Activated CD8-positive, alpha-beta memory T cell treated with anti-CD3 and anti-CD28 coated beads, Interleukin-2, amount 10 ng/mL, durations not matched to agents 7 days and 5 days (primary cell): ENCODE results near the gene ELN. TPM values are rescaled to one million over a fixed set of nuclear protein-coding genes. Genes with fewer than 3 reads are reported as not detected.

Source experiments
- ATAC-seq: fragments of 150-1000 bp; cut with Tn5 transposase; one replicate; pipeline ENCODE4 v1.10.0; 2021; ENCODE audit warnings: moderate library complexity
- CTCF ChIA-PET: fragments of 350-600 bp; sonication (Branson Sonifier 250); formaldehyde crosslinking; loops from one replicate; lab custom pipeline; 2021; ENCODE audit warnings: antibody characterized with exemption; lab: Charles Lee
- DNase-seq: peaks from one replicate; pipeline ENCODE4 v3.0.0-alpha.2; 2020
- H3K27ac Mint-ChIP-seq: one replicate; pipeline ENCODE4 v1.8.0; 2021; ENCODE audit warnings: mild to moderate bottlenecking, mixed read lengths
- H3K27me3 Mint-ChIP-seq: one replicate; pipeline ENCODE4 v1.8.0; 2021; ENCODE audit warnings: mixed read lengths
- H3K36me3 Mint-ChIP-seq: one replicate; pipeline ENCODE4 v1.8.0; 2021; ENCODE audit warnings: mild to moderate bottlenecking, mixed read lengths
- H3K4me1 Mint-ChIP-seq: one replicate; pipeline ENCODE4 v1.8.0; 2021; ENCODE audit warnings: mixed read lengths
- H3K4me3 Mint-ChIP-seq: one replicate; pipeline ENCODE4 v1.8.0; 2021; ENCODE audit warnings: mild to moderate bottlenecking, moderate library complexity, mixed read lengths
- H3K9me3 Mint-ChIP-seq: one replicate; pipeline ENCODE4 v1.8.0; 2022; ENCODE audit warnings: low read depth, mixed read lengths
- total RNA-seq, 2 experiments: library from RNA; stranded (reverse); gene quantifications; one replicate each; pipeline ENCODE4 v1.2.3, GENCODE V29; 2021

Gene ELN
- total RNA-seq, 2 experiments from 2014 or later, result not detected

- H3K9me3 Mint-ChIP-seq, result no peaks in the 10 kb centered on the region
- H3K36me3 Mint-ChIP-seq, result no peaks in the 10 kb centered on the region
- no peak for ATAC-seq
- DNase-seq, result no peak
- CTCF ChIA-PET, result interaction anchor here (2.7 kb wide), 1 partner anchor 11 kb away, joined by 15 read pairs; no protein-coding TSS in a partner anchor
- H3K4me3 Mint-ChIP-seq, result no peak overlapping the region
- H3K27ac Mint-ChIP-seq, result no peak overlapping the region
- peaks cover 6% of the 10 kb centered on the region for H3K4me1 Mint-ChIP-seq
- H3K27me3 Mint-ChIP-seq, result peaks cover 10% of the 10 kb centered on the region
Measured at GRCh38 chr7:74057216-74057925, 29.4 kb downstream of the ELN start.

- DNase-seq (no peak), ATAC-seq (no peak)
- CTCF ChIA-PET, result interaction anchor here (2.7 kb wide), 1 partner anchor 10 kb away, joined by 15 read pairs; no protein-coding TSS in a partner anchor
- Mint-ChIP-seq H3K27me3 (peaks cover 10% of the 10 kb centered on the region), H3K4me3 (no peak overlapping the region), H3K27ac (no peak overlapping the region), H3K4me1 (peaks cover 9% of the 10 kb centered on the region), H3K36me3 (no peaks in the 10 kb centered on the region), H3K9me3 (no peaks in the 10 kb centered on the region)
Measured at GRCh38 chr7:74057987-74058386, 30.0 kb downstream of the ELN start.

GRCh38 chr7:74058486-74058885 is 30.5 kb downstream of the ELN start:
- H3K27me3 Mint-ChIP-seq, result peaks cover 10% of the 10 kb centered on the region
- no peak for ATAC-seq
- H3K27ac Mint-ChIP-seq, result no peak overlapping the region
- H3K4me1 Mint-ChIP-seq, result peaks cover 9% of the 10 kb centered on the region
- H3K9me3 Mint-ChIP-seq, result no peaks in the 10 kb centered on the region
- no peak for DNase-seq
- H3K36me3 Mint-ChIP-seq, result no peaks in the 10 kb centered on the region
- CTCF ChIA-PET, result interaction anchor here (1.4 to 2.7 kb wide), 2 partner anchors 10 to 148 kb away, joined by 4 to 15 read pairs; no protein-coding TSS in a partner anchor
- no peak overlapping the region for H3K4me3 Mint-ChIP-seq

DNA sequence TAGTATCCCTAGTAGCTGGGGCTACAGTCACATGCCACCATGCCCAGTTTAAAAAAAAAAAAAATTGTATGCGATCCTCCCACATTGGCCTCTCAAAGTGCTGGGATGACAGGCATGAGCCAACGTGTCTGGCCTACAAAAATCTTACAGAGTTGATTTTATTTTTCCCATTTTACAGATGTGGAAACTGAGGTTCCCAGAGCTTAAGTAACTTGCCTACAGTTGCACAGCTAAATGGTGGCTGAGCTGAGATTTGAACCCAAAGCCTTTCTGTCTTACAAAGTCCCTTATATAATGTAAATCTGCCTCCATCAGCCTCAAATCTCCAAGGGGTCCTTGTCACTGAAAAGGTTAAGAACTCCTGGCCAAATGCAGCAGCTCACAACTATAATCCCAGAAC is 31.1 kb downstream of the ELN start:
- CTCF ChIA-PET, result interaction anchor here (1.4 to 2.7 kb wide), 2 partner anchors 9 to 148 kb away, joined by 4 to 15 read pairs; no protein-coding TSS in a partner anchor
- Mint-ChIP-seq H3K27me3 (peaks cover 10% of the 10 kb centered on the region), H3K4me3 (no peak overlapping the region), H3K9me3 (no peaks in the 10 kb centered on the region), H3K4me1 (peaks cover 9% of the 10 kb centered on the region), H3K27ac (no peak overlapping the region), H3K36me3 (no peaks in the 10 kb centered on the region)
- no peak for ATAC-seq
- DNase-seq, result no peak

GRCh38 chr7:74059681-74060588 is 32.0 kb downstream of the ELN start:
- ATAC-seq (no peak), DNase-seq (no peak)
- Mint-ChIP-seq H3K36me3 (no peaks in the 10 kb centered on the region), H3K4me3 (no peak overlapping the region), H3K27me3 (peaks cover 10% of the 10 kb centered on the region), H3K9me3 (no peaks in the 10 kb centered on the region), H3K4me1 (peaks cover 9% of the 10 kb centered on the region), H3K27ac (no peak overlapping the region)
- CTCF ChIA-PET, result interaction anchor here (1.4 to 2.7 kb wide), 3 partner anchors 8 to 334 kb away, joined by 4 to 15 read pairs (median 4); no protein-coding TSS in a partner anchor

GRCh38 chr7:74061840-74062539 is 34.0 kb downstream of the ELN start:
- Mint-ChIP-seq H3K36me3 (no peaks in the 10 kb centered on the region), H3K4me3 (peak overlapping the region; percentile 19), H3K9me3 (no peaks in the 10 kb centered on the region), H3K4me1 (peaks cover 9% of the 10 kb centered on the region), H3K27me3 (peaks cover 10% of the 10 kb centered on the region), H3K27ac (peak overlapping the region; percentile 89)
- peak; percentile 92 for DNase-seq
- CTCF ChIA-PET, result interaction anchor here (1.3 kb wide), 1 partner anchor 35 kb away, joined by 3 read pairs; no protein-coding TSS in a partner anchor
- ATAC-seq, result peak; percentile 99

DNA sequence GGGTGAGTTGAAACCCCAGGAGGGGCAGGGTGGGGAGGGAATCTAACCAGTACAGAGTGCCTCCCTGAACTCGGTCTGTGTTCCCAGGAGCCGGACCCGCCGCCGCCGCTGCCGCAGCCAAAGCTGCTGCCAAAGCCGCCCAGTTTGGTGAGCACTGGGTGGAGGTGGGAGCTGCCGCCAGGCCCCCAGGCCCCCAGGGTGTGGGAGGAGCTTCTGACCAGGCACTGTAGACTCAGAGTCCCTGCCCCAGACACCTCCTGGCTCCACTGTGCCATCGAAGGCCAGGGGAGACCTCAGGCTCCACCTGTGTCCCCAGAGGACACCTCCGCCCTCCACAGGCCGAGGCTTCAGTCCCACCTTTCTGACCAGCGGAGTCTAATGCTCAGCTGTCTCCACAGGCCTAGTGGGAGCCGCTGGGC is 35.3 kb downstream of the ELN start:
- no peaks in the 10 kb centered on the region for H3K9me3 Mint-ChIP-seq
- no peak for ATAC-seq
- no peaks in the 10 kb centered on the region for H3K36me3 Mint-ChIP-seq
- peak overlapping the region; percentile 65 for H3K27ac Mint-ChIP-seq
- peaks cover 12% of the 10 kb centered on the region for H3K4me1 Mint-ChIP-seq
- peaks cover 4% of the 10 kb centered on the region for H3K27me3 Mint-ChIP-seq
- H3K4me3 Mint-ChIP-seq, result no peak overlapping the region
- CTCF ChIA-PET, result no interaction called here
- no peak for DNase-seq

DNA sequence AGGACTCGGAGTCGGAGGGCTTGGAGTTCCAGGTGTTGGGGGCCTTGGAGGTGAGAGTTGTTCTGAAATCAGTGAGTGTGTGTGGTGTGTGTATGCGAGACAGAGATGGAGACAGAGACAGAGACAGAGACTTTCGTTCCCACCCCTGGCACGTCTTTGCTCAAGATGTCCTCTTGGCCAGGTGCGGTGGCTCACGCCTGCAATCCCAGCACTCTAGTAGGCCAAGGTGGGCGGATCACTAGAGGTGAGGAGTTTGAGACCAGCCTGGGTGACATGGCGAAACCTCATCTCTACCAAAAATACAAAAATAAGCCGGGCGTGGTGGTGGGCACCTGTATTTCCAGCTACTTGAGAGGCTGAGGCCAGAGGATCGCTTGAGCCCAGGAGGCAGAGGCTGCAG is 35.7 kb downstream of the ELN start:
- no peaks in the 10 kb centered on the region for H3K9me3 Mint-ChIP-seq

DNA sequence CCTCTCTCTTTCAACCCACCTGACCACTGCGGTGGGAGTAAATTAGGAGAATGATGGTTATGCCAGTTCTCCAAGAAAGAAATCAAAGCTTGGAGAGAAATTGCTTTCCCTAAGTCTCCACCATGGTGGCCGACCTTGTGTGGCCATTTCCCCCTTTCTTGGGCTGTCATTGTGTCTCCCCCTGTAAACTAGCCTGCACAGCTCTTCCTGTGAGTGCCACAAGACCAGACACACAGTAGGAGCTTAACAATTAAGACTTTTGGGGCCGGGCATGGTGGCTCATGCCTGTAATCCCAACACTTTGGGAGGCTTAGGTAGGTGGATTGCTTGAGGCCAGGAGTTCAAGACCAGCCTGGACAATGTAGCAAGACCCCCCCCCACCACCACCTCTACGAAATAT is 36.7 kb downstream of the ELN start:
- no peaks in the 10 kb centered on the region for H3K27me3 Mint-ChIP-seq
- H3K4me3 Mint-ChIP-seq, result no peak overlapping the region
- CTCF ChIA-PET, result interaction anchor here (0.7 to 2.4 kb wide), 6 partner anchors 109 to 336 kb away, joined by 3 to 10 read pairs (median 4); partner anchors contain the start of gene EIF4H
- H3K27ac Mint-ChIP-seq, result no peak overlapping the region
- no peaks in the 10 kb centered on the region for H3K36me3 Mint-ChIP-seq
- no peaks in the 10 kb centered on the region for H3K9me3 Mint-ChIP-seq
- no peak for DNase-seq
- H3K4me1 Mint-ChIP-seq, result peaks cover 12% of the 10 kb centered on the region
- ATAC-seq, result no peak

More for the DNA sequence above, 35.7 kb downstream of the ELN start:
- Mint-ChIP-seq H3K27ac (peak overlapping the region; percentile 5), H3K4me1 (peaks cover 12% of the 10 kb centered on the region), H3K36me3 (no peaks in the 10 kb centered on the region), H3K27me3 (peaks cover under 1% of the 10 kb centered on the region), H3K4me3 (no peak overlapping the region)
- ATAC-seq (no peak), DNase-seq (no peak)
- CTCF ChIA-PET, result no interaction called here

DNA sequence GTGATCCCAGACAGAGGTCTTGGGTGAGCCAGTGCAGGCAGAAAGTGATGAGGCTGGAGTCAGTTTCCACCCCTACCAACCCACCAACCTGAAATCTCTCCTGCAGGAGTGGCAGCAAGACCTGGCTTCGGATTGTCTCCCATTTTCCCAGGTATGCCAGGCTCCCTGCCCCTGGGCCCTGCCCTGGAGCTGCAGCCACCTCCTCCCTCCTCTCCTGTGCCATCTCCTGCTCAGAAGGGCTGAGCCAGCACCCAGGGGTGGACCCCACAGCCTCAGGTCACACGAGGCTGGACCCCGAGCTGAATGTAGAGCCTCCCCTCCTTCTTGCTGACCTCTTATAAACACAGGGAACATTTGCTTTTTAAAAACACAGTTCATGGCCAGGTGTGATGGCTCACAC is 38.7 kb downstream of the ELN start:
- H3K4me1 Mint-ChIP-seq, result peaks cover 17% of the 10 kb centered on the region
- H3K27me3 Mint-ChIP-seq, result no peaks in the 10 kb centered on the region
- no peaks in the 10 kb centered on the region for H3K9me3 Mint-ChIP-seq
- DNase-seq (no peak), ATAC-seq (no peak)
- no peaks in the 10 kb centered on the region for H3K36me3 Mint-ChIP-seq
- no peak overlapping the region for H3K27ac Mint-ChIP-seq
- H3K4me3 Mint-ChIP-seq, result no peak overlapping the region
- CTCF ChIA-PET, result interaction anchor here (1.2 to 5.0 kb wide), 6 partner anchors 26 to 334 kb away, joined by 3 to 33 read pairs (median 12); no protein-coding TSS in a partner anchor

GRCh38 chr7:74068378-74069085 is 40.6 kb downstream of the ELN start:
- CTCF ChIA-PET, result interaction anchor here (0.6 to 5.0 kb wide), 14 partner anchors 10 to 332 kb away, joined by 3 to 33 read pairs (median 10); partner anchors contain the start of genes EIF4H and LIMK1
- peaks cover 8% of the 10 kb centered on the region for H3K4me1 Mint-ChIP-seq
- DNase-seq, result no peak
- H3K27ac Mint-ChIP-seq, result no peak overlapping the region
- no peaks in the 10 kb centered on the region for H3K36me3 Mint-ChIP-seq
- no peak for ATAC-seq
- no peaks in the 10 kb centered on the region for H3K27me3 Mint-ChIP-seq
- no peak overlapping the region for H3K4me3 Mint-ChIP-seq
- H3K9me3 Mint-ChIP-seq, result no peaks in the 10 kb centered on the region

DNA sequence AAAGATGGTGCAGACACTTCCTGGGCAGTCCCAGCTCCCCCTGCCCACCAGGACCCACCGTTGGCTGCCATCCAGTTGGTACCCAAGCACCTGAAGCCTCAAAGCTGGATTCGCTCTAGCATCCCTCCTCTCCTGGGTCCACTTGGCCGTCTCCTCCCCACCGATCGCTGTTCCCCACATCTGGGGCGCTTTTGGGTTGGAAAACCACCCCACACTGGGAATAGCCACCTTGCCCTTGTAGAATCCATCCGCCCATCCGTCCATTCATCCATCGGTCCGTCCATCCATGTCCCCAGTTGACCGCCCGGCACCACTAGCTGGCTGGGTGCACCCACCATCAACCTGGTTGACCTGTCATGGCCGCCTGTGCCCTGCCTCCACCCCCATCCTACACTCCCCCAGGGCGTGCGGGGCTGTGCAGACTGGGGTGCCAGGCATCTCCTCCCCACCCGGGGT is 41.1 kb downstream of the ELN start:
- no peaks in the 10 kb centered on the region for H3K27me3 Mint-ChIP-seq
- no peaks in the 10 kb centered on the region for H3K36me3 Mint-ChIP-seq
- H3K4me3 Mint-ChIP-seq, result no peak overlapping the region
- no peak overlapping the region for H3K27ac Mint-ChIP-seq
- ATAC-seq (no peak), DNase-seq (no peak)
- H3K9me3 Mint-ChIP-seq, result no peaks in the 10 kb centered on the region
- CTCF ChIA-PET, result interaction anchor here (1.0 to 5.0 kb wide), 13 partner anchors 10 to 332 kb away, joined by 3 to 33 read pairs (median 6); partner anchors contain the start of genes EIF4H, LAT2 and LIMK1
- peaks cover 8% of the 10 kb centered on the region for H3K4me1 Mint-ChIP-seq
